CD4-positive, alpha-beta T cell treated with Interleukin-15 for 1 hour (primary cell): Measurements from ENCODE around the gene CCDC185.

Source experiments
- DNase-seq: peaks from one replicate; pipeline ENCODE4 v3.0.0-alpha.2; 2020

CCDC185 gene

GRCh38 chr1:223393275-223394214 is at the start of gene CCDC185:
CCDC185 (plus strand) TSS chr1:223393415; CDS start chr1:223393476, 61 bp downstream.
- DNase-seq, result no peak

GRCh38 chr1:223343692-223344091 is 49.5 kb upstream of the CCDC185 start:
- DNase-seq, result no peak

GRCh38 chr1:223344491-223344890 is 48.7 kb upstream of the CCDC185 start:
- DNase-seq, result no peak

- no peak for DNase-seq
Observed at GRCh38 chr1:223345720-223346119, 47.5 kb upstream of the CCDC185 start.

- DNase-seq, result no peak
Observed at GRCh38 chr1:223346311-223346710, 46.9 kb upstream of the CCDC185 start.

GRCh38 chr1:223347583-223347982 is 45.6 kb upstream of the CCDC185 start:
- DNase-seq, result no peak

- DNase-seq, result no peak
Observed at GRCh38 chr1:223348439-223348838, 44.8 kb upstream of the CCDC185 start.

GRCh38 chr1:223349241-223349640 is 44.0 kb upstream of the CCDC185 start:
- DNase-seq, result no peak

- no peak for DNase-seq
Observed at GRCh38 chr1:223350361-223350908, 42.8 kb upstream of the CCDC185 start.

- DNase-seq, result no peak
Observed at GRCh38 chr1:223352944-223353343, 40.3 kb upstream of the CCDC185 start.

GRCh38 chr1:223353939-223354338 is 39.3 kb upstream of the CCDC185 start:
- DNase-seq, result no peak

GRCh38 chr1:223355699-223356098 is 37.5 kb upstream of the CCDC185 start:
- no peak for DNase-seq

- no peak for DNase-seq
Observed at GRCh38 chr1:223358826-223359225, 34.4 kb upstream of the CCDC185 start.

GRCh38 chr1:223363057-223363855 is 30.0 kb upstream of the CCDC185 start:
- no peak for DNase-seq

GRCh38 chr1:223363856-223364684 is 29.1 kb upstream of the CCDC185 start, which contains the start of gene SUSD4:
SUSD4 (minus strand) TSS chr1:223364176; CDS start chr1:223363425, 751 bp downstream.
- peak; percentile 73 for DNase-seq

- DNase-seq, result no peak
Observed at GRCh38 chr1:223364685-223365382, 28.4 kb upstream of the CCDC185 start.

GRCh38 chr1:223374064-223374610 is 19.1 kb upstream of the CCDC185 start:
- no peak for DNase-seq

- no peak for DNase-seq
Observed at GRCh38 chr1:223378754-223379153, 14.5 kb upstream of the CCDC185 start.

GRCh38 chr1:223386013-223386412 is 7.2 kb upstream of the CCDC185 start:
- no peak for DNase-seq

- DNase-seq, result no peak
Observed at GRCh38 chr1:223390618-223391017, 2.6 kb upstream of the CCDC185 start.

GRCh38 chr1:223394242-223394641 is 1.0 kb downstream of the CCDC185 start:
- DNase-seq, result no peak
